Retina (tissue), 1 donor: ENCODE data around the gene LIN54.
A peak's percentile ranks its signal among the peaks of the same experiment; 100 is the strongest.
"Not testable (repeated sequence)": the region's sequence is repeated elsewhere in the genome, so short reads cannot be mapped to it uniquely, and the experiment has no call there.

Experiments used
- DNase-seq: peaks from one replicate; pipeline ENCODE4 v3.0.0-alpha.2; 2016

The LIN54 gene

GRCh38 chr4:83011689-83012199 lies 1.1 kb upstream of the LIN54 start:
- peak; percentile 6 for DNase-seq

- DNase-seq, result no peak
These were observed 507 bp downstream of the LIN54 start for GRCh38 chr4:83010111-83010521.

GRCh38 chr4:83009529-83009928 lies 1.1 kb downstream of the LIN54 start:
- DNase-seq, result peak; percentile 15

GRCh38 chr4:83003044-83003791 lies 7.4 kb downstream of the LIN54 start:
- DNase-seq, result not testable (repeated sequence)

GRCh38 chr4:83002329-83002728 lies 8.3 kb downstream of the LIN54 start:
- DNase-seq, result no peak

- no peak for DNase-seq
These were observed 11.7 kb downstream of the LIN54 start for GRCh38 chr4:82998898-82999297.

- no peak for DNase-seq
These were observed 15.8 kb downstream of the LIN54 start for GRCh38 chr4:82994834-82995233.

GRCh38 chr4:82989575-82990429 lies 20.8 kb downstream of the LIN54 start:
- DNase-seq, result no peak

- no peak for DNase-seq
These were observed 22.2 kb downstream of the LIN54 start for GRCh38 chr4:82988323-82988832.

GRCh38 chr4:82987519-82987918 lies 23.1 kb downstream of the LIN54 start:
- DNase-seq, result not testable (repeated sequence)

GRCh38 chr4:82984459-82984858 lies 26.2 kb downstream of the LIN54 start:
- no peak for DNase-seq

- no peak for DNase-seq
These were observed 27.2 kb downstream of the LIN54 start for GRCh38 chr4:82983444-82983843.

- no peak for DNase-seq
These were observed 29.5 kb downstream of the LIN54 start for GRCh38 chr4:82981138-82981537.

- no peak for DNase-seq
These were observed 34.8 kb downstream of the LIN54 start for GRCh38 chr4:82975792-82976191.

GRCh38 chr4:82969414-82969813 lies 41.2 kb downstream of the LIN54 start:
- DNase-seq, result no peak

GRCh38 chr4:82968972-82969371 lies 41.7 kb downstream of the LIN54 start:
- no peak for DNase-seq

- DNase-seq, result no peak
These were observed 44.9 kb downstream of the LIN54 start for GRCh38 chr4:82965763-82966162.

GRCh38 chr4:82957045-82957444 lies 53.6 kb downstream of the LIN54 start:
- DNase-seq, result no peak

GRCh38 chr4:82954212-82954611 lies 56.4 kb downstream of the LIN54 start:
- DNase-seq, result no peak

- DNase-seq, result no peak
These were observed 59.4 kb downstream of the LIN54 start for GRCh38 chr4:82951196-82951595.

- no peak for DNase-seq
These were observed 61.9 kb downstream of the LIN54 start for GRCh38 chr4:82948647-82949204.

- no peak for DNase-seq
These were observed 63.1 kb downstream of the LIN54 start for GRCh38 chr4:82947498-82947897.

GRCh38 chr4:82939414-82939813 lies 71.2 kb downstream of the LIN54 start:
- DNase-seq, result no peak
